Iris pigment epithelial cell (primary cell): Measurements from ENCODE around the gene PIK3CG.
"Not testable (repeated sequence)": the region's sequence is repeated elsewhere in the genome, so short reads cannot be mapped to it uniquely, and the experiment has no call there.

Source experiments
- DNase-seq: peaks from one replicate; pipeline ENCODE4 v3.0.0-alpha.2; 2011; ENCODE audit warnings: low read depth

The PIK3CG gene

GRCh38 chr7:106865130-106866041 is at the start of gene PIK3CG:
TSS of gene PIK3CG (plus strand) at chr7:106865282. CDS start at chr7:106867562, 2,280 bp downstream.
- no peak for DNase-seq

DNA sequence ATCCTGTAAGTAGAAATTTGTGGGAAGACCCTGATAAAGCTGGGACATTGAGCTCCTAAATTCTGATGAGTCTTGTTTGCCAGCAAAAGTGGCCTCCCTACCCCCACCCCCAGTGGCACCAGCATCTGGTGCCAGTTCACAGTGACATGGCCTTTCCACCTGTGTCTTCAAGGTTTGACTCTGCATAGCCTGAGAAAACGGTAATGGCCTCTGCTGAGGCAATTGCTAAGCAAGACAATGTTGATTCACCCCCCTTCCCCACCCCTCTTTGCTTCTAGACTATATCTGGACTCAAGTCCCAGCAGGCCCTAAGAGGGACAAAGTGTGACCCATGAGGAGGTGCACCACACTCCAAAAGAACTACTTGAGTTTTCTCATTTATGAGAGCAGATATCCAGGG is 48.0 kb upstream of the PIK3CG start:
- no peak for DNase-seq

- DNase-seq = no peak
Measured at GRCh38 chr7:106818736-106819135, 46.3 kb upstream of the PIK3CG start.

DNA sequence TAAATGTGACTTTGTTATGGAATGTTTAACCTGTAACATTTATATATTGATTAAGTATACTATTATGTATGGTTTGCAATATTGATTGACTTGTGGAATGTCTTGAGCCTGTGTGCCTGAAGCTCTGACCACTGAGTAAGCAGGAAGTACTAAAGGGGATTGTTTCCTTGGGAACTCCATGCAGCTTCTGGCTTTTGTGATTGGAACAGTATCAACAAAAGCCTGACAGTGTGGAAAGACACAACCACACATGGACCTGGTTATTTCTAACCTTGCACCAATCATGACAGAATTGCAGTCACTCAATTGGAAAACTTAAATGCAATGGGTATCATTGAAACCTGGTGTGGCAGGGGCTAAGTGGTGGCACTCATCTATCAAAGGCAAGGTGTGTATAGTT is 45.5 kb upstream of the PIK3CG start:
- DNase-seq = no peak

- peak; percentile 14 for DNase-seq
Measured at GRCh38 chr7:106820321-106821217, 44.5 kb upstream of the PIK3CG start.

DNA sequence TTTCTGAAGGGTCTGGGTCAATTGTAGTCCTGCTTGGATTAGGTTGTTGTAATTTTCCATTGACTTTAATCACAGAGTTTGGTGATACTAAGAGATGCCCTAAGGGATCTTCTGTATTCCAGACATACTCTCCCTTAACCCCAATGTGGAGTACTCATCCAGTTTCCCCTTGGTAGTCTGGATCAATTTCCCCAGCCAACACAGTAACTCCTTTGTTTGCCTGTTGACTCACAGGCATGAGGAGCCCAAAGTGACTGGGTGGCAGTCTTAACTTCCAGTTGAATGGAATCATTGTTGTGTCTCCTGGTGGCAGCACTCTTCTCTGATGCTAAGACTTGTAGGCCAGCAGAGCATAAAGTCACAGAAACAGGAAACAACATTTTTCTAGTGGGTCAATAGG is 41.5 kb upstream of the PIK3CG start:
- no peak for DNase-seq

DNA sequence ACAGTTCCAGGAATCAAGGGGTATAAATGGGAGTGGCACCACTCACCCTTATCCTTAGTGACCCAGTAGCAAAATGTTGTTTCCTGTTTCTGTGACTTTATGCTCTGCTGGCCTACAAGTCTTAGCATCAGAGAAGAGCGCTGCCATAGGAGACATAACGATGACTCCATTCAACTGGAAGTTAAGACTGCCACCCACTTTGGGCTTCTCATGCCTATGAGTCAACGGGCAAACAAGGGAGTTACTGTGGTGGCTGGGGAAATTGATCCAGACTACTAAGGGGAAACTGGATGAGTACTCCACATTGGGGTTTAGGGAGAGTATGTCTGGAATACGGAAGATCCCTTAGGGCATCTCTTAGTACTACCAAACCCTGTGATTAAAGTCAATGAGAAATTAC is 40.6 kb upstream of the PIK3CG start:
- DNase-seq = no peak

DNA sequence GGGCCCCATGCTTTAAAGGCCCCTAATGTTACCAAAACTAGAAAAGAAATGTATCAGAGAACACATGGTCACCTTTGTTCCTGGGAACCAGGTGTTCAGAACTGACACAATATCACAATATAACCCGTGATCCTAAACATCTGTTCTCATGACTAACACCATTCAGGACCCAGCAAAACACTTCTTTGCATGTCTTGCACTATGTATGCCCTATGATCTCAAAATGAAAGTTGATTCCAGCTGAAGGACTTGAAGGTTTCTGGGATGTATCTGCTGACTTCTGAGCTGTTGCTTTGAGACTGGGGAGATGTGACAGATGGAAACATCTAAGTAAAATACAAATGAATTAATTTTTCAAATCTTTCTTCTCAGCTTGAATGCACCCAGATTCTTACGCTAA is 37.5 kb upstream of the PIK3CG start:
- no peak for DNase-seq

- DNase-seq = no peak
Measured at GRCh38 chr7:106829496-106829895, 35.6 kb upstream of the PIK3CG start.

- not testable (repeated sequence) for DNase-seq
Measured at GRCh38 chr7:106830896-106831295, 34.2 kb upstream of the PIK3CG start.

DNA sequence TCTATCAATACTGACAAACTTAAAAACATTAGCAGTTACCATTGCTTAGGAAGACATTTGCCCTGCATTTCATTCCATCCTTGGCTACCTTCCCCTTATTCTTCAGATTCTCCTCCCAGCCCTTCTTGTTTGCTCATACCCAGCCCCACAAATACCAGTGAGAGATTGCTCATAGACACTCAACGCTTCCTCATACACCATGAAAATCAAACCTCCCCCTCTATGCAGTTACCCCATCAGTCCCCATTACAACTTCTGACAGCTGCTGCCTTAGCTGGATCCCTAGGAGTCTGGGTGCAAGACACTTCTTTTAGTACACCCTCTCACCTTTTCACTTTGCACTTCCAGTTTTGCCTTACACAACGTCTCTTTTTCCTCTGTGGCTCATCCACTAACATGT is 28.3 kb upstream of the PIK3CG start:
- DNase-seq = no peak

DNA sequence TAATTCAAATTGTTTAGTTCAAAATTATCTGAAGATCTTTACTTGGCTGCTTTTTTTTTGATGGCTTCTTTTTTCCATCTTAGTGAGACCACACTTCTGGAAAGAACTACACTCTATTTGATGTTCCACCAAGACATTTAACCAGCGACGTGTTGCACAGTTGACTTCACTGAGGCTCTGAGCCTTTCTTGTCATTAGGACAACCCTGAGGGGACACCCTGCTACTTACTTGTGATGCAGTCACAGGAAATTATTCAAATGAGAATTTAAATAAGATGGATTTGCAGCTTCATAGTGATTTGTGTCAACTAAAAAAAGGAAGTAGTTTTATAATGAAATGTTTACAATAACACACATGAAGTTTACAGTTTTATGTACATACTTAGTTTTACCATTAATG is 25.6 kb upstream of the PIK3CG start:
- no peak for DNase-seq

DNA sequence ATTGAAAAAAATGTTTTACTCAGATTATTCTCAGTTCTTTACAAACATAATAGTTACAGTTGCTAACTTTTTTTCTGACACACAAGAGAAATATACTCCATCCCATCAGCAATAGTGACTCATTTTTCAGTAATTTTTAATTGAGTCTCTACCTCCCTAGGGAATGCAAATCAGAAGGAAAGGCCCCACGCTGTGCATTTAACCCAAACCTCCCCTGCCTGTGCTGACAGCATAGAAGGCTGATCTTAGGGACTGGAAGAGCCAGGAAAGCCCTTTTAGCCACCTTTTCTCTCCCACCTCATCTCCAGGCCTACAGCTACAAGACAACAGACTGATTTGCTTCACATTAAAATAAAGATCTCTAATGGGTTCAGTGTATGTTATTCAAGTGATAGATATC is 24.7 kb upstream of the PIK3CG start:
- DNase-seq = peak; percentile 57

DNA sequence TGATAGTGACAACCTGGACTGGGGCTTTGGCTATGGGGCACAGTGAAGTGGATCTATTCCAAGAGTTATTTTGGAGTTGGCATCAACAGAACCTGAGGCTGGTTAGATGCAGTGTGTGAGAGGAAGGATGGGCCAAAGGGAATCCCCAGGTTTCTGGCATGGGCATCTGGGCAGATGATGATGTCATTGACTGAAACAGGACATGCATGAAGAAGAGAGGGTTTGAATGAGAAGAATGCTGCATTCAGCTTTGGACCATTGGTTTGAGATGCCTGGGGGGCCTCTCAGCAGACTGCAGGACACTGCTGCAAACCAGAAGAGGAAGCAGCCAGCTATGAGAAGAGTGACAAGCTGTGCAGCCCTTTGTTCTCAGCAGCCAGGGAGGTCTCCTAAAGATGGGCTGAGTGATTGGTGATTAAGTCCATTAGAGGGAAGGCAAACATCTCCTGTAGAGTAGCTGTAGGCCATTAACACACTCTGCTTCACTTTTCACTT is 23.1 kb upstream of the PIK3CG start:
- DNase-seq = no peak

DNA sequence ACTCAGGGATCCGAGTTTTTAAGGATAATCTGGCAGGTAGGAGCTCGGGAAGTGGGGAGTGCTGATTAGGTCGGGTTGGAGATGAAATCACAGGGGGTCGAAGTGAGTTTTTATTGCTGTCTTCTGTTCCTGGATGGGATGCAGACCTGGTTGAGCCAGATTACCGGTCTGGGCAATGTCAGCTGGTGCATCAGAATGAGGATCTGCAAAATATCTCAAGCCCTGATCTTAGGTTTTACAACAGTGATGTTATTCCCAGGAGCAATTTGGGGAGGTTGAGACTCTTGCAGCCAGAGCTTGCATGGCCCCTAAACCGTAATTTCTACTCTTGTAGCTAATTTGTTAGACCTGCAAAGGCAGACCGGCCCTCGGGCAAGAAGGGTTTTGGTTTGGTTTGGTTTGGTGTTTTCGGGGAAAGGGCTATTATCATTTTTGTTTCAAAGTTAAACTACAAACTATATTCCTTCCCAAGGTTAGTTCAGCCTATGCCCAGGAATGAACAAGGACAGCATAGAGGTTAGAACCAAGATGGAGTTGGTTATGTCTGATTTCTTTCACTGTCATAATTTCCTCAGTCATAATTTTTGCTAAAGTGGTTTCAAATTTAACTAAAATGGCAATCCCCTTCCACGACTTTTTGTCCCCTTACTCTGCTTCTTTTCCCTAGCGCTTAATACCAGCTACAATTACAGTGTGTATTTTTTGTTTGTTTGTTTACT is 20.6 kb upstream of the PIK3CG start:
- DNase-seq = no peak

- DNase-seq = no peak
Measured at GRCh38 chr7:106848049-106848448, 17.0 kb upstream of the PIK3CG start.

DNA sequence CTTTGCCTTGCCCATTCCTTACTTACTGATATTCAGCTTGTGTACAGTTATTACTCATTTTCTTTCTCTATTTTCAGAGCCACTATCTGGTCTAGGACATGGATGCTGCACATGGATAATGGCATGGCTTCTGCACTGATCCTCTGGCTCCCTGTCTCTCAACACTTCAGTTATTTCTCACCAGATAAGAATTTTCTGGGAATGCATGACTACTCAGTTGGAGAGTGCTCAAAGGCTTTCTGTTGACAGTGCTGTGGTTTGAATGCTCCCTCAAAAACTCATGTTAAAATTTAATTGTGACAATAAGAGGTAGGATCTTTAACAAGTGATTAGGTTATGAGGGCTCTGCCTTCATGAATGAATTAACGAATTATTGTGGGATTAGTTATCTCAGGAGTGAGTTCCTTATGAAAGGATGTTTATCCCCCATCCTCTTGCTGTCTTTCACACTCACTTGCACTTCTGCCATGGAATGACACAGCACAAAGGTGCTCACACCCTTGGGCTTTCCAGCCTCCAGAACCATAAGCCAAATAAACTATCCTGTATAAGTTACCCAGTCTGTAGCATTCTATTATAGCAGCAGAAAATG is 16.1 kb upstream of the PIK3CG start:
- DNase-seq = peak; percentile 70

- DNase-seq = not testable (repeated sequence)
Measured at GRCh38 chr7:106851632-106852031, 13.4 kb upstream of the PIK3CG start.

DNA sequence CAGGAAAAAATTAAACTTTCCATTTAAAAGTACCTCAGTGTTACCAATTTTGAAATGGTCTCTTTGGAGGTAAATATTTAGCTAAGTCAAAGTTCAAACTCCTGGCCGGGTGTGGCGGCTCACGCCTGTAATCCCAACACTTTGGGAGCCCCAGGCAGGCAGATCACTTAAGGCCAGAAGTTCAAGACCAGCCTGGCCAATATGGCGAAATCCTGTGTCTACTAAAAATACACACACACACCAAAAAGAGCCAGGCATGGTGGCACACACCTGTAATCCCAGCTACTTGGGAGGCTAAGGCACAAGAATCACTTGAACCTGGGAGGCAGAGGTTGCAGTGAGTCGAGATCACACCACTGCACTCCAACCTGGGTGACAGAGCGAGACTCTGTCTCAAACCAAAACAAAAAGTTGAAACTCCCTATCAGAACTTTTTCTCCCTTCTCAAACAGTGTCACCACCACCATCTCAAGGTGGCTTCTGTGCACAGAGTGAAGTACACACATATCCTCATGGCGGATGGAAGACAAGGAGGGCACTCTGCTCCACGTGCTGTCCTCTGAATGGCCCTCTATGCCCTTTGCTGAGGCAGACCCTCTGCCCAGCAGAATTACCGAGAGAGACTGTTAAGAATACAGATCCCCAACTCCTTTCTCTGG is 11.7 kb upstream of the PIK3CG start:
- no peak for DNase-seq

DNA sequence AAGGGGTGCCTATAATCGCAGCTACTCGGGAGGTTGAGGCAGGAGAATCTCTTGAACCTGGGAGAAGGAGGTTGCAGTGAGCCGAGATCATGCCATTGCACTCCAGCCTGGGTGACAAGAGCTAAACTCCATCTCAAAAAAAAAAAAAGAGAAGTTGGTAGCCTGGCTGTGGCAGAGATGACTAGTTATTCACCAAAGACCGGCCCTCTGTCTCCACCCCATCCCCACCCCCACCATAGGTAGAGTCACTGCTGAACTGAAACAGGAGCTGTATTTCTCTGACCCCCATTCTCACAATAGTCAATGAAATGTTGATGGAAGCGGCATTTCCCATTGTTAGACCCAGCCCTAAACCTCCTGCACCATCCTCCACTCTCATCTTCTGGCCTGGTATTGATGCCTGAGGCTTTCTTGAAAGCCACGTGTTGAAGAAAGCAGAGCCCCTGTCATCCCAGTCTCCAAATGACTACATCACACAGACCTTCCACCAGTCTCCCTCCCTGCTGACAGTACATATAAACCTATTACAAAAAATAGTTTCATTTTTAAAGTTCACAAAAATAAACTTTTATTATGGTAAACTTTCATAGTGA is 9.4 kb upstream of the PIK3CG start:
- no peak for DNase-seq
